GM19468 (cell line): ENCODE results near the gene ZNF226.
"Not testable (repeated sequence)": the region's sequence is repeated elsewhere in the genome, so short reads cannot be mapped to it uniquely, and the experiment has no call there.

Experiments used
- ATAC-seq: cut with Tn5 transposase; IDR thresholded peaks from one replicate; pipeline ENCODE4 v1.9.1; 2021; ENCODE audit warnings: mild to moderate bottlenecking, moderate library complexity, moderate number of reproducible peaks; ENCODE audit not compliant: unreplicated experiment; ENCODE audit errors: extremely low read depth

The ZNF226 gene

DNA sequence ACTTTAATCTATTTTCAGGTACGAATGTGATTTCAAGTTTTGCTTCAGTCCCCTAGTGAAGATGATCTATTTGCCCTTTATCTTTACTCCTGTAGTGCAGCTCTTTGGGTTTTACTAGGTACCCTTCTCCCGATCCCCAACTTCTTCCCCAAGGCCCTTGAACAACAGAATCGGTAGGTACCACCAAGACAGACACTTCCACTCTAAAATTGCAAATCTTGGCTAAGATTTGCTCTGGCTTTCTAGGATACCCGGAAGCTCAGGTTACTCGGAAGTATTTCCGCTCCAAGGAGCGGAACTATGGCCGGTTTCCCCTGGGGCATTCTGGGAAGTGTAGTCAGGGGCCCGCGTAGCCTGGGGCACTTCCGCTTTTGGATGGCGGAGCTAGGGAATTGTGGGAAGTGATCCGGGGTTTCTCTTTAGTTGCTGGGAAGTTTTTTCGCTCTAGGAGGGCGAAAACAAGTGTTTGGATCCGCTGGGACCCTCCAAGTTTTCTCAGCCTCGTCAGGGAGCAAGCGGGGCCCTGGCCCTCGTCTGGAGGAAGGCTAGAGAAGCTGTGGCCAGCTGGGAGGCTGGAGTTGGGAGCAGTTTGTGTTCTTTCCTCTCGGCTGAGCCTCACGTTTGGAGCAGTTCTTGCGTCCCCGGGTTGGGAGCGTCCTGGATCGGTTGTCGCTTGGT is 42.4 kb downstream of the ZNF226 start:
- peak; percentile 76 for ATAC-seq

DNA sequence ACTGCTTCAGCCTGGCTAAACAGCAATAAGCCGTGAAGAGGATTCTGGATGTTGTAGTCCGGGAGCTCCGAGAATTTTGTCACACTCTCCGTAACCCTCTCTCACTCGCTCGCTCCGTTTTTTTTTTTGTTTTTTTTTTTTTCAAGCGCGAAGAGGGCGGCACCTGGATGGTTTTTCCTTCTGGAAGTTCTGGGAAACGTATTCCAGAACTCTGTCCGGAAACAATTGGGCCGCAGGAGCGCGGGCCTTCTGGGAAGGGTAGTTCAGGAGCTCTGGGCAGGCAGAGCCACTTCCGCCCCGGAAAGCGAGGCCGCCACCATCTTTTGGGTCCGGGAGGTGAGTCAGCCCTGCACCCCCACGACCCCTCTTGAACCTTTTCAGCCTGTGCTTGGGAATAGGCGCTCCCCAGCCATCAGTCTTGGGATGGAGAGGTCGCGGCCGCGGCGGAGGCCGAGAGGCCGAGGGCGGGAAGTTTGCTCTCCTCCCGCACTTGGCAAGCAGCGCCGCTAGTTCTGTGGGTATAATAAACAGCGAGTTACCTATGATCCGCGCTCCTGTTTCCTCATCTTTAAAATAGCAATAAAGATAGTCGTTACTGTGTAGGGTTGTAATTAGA is 47.5 kb downstream of the ZNF226 start, which contains the start of gene ZNF227:
Gene ZNF227, plus strand, starts transcription at position 283 of the 616 bp plus-strand sequence. CDS start 5,261 bp downstream, outside the sequence.
- ATAC-seq = no peak

DNA sequence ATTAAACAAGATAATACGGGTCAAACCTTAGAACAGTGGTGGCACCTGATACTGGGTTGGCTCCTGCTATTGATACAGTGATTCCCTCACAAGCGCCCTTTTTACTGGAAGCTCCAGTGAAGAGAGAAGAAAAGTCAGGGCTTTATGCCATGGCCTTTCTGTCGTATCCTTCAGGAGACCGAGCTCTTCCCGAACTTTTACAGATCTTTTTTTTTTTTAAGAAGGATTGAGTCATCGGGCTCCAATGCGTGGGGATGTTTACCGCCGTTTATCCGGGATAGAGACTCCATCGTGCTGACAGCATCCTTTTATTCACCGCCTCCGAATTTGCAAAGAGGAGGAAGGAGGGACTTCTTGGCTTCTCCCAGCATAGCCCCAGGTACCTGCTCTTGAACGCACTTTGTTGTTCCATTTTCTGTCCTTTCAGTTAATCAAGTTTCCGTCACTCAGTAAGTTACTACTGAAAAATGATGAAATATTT is 48.0 kb downstream of the ZNF226 start:
- ATAC-seq = no peak

DNA sequence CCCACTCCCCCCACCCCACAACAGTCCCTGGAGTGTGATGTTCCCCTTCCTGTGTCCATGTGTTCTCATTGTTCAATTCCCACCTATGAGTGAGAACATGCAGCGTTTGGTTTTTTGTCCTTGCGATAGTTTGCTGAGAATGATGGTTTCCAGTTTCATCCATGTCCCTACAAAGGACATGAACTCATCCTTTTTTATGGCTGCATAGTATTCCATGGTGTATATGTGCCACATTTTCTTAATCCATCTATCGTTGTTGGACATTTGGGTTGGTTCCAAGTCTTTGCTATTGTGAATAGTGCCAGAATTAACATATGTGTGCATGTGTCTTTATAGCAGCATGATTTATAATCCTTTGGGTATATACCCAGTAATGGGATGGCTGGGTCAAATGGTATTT is 55.0 kb downstream of the ZNF226 start:
- ATAC-seq = not testable (repeated sequence)

DNA sequence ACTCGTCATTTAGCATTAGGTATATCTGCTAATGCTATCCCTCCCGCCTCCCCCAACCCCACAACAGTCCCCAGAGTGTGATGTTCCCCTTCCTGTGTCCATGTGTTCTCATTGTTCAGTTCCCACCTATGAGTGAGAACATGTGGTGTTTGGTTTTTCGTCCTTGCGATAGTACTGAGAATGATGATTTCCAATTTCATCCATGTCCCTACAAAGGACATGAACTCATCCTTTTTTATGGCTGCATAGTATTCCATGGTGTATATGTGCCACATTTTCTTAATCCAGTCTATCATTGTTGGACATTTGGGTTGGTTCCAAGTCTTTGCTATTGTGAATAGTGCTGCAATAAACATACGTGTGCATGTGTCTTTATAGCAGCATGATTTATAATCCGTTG is 55.9 kb downstream of the ZNF226 start:
- not testable (repeated sequence) for ATAC-seq

DNA sequence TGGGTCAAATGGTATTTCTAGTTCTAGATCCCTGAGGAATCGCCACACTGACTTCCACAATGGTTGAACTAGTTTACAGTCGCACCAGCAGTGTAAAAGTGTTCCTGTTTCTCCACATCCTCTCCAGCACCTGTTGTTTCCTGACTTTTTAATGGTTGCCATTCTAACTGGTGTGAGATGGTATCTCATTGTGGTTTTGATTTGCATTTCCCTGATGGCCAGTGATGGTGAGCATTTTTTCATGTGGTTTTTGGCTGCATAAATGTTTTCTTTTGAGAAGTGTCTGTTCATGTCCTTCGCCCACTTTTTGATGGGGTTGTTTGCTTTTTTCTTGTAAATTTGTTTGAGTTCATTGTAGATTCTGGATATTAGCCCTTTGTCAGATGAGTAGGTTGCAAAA is 56.4 kb downstream of the ZNF226 start:
- not testable (repeated sequence) for ATAC-seq
